HEK293 (cell line): ENCODE results near the gene TRPM6.

Experiments used
- CTCF ChIA-PET: fragments of 350-600 bp; formaldehyde crosslinking; extraction: SDS; loops from one replicate; lab custom pipeline; 2021; ENCODE audit warnings: antibody characterized with exemption; lab: Yijun Ruan, JAX
- POLR2A ChIA-PET: fragments of 300-600 bp; formaldehyde crosslinking; extraction: SDS; loops from one replicate; lab custom pipeline; 2020; ENCODE audit warnings: antibody characterized with exemption, inconsistent platforms; lab: Yijun Ruan, JAX
- H3K27ac ChIP-seq: fragments of 200-500 bp; sonication (Bioruptor generic); 2 replicates; pipeline ENCODE4 v1.5.1; 2014; ENCODE audit warnings: low read depth, low read length, control low read depth, inconsistent platforms; ENCODE audit errors: extremely low read depth
- H3K36me3 ChIP-seq, 2 experiments: fragments of 200-500 bp in 1 of 2; sonication (Bioruptor generic) in 1 of 2; 1 replicate in 1 of 2; 2 replicates in 1 of 2; pipeline ENCODE4 v1.5.1; 2014 to 2017; ENCODE audit warnings: inconsistent platforms in 2 of 2, low read length in 2 of 2; ENCODE audit not compliant: control insufficient read depth in 2 of 2, insufficient read depth in 1 of 2
- H3K4me1 ChIP-seq: fragments of 200-500 bp; sonication (Bioruptor generic); 2 replicates; pipeline ENCODE4 v1.5.1; 2014; ENCODE audit warnings: mild to moderate bottlenecking, low read length, inconsistent platforms; ENCODE audit not compliant: control insufficient read depth, insufficient read depth
- H3K4me3 ChIP-seq: 2 replicates; pipeline ENCODE4 v1.5.1; 2011; ENCODE audit warnings: low read depth, mild to moderate bottlenecking, control low read depth, low read length, moderate library complexity
- H3K9me3 ChIP-seq: fragments of 200-500 bp; sonication (Bioruptor generic); 2 replicates; pipeline ENCODE4 v1.5.1; 2014; ENCODE audit warnings: low read depth, low read length, inconsistent platforms; ENCODE audit not compliant: control insufficient read depth, insufficient read depth
- EGR2 ChIP-seq: fragments of 450-650 bp; formaldehyde crosslinking; IDR thresholded peaks from 2 replicates; pipeline ENCODE4 v1.5.1; 2016; ENCODE audit warnings: low read depth, missing biosample characterization, missing genetic modification characterization
- FEZF1 ChIP-seq: fragments of 450-650 bp; formaldehyde crosslinking; IDR thresholded peaks from 2 replicates; pipeline ENCODE4 v1.5.1; 2016; ENCODE audit warnings: missing biosample characterization, missing genetic modification characterization
- GLIS2 ChIP-seq: fragments of 450-650 bp; formaldehyde crosslinking; IDR thresholded peaks from 2 replicates; pipeline ENCODE4 v1.5.1; 2016; ENCODE audit warnings: missing biosample characterization, missing genetic modification characterization
- KLF7 ChIP-seq: fragments of 450-650 bp; formaldehyde crosslinking; IDR thresholded peaks from 2 replicates; pipeline ENCODE4 v1.5.1; 2016; ENCODE audit warnings: missing biosample characterization, missing genetic modification characterization, borderline replicate concordance
- KLF9 ChIP-seq: fragments of 450-650 bp; formaldehyde crosslinking; IDR thresholded peaks from 2 replicates; pipeline ENCODE4 v1.5.1; 2016; ENCODE audit warnings: missing biosample characterization, missing genetic modification characterization, low read depth
- SCRT2 ChIP-seq: fragments of 450-650 bp; formaldehyde crosslinking; IDR thresholded peaks from 2 replicates; pipeline ENCODE4 v1.5.1; 2016; ENCODE audit warnings: missing biosample characterization, missing genetic modification characterization
- ZBTB1 ChIP-seq: fragments of 450-650 bp; formaldehyde crosslinking; IDR thresholded peaks from 2 replicates; pipeline ENCODE4 v1.5.1; 2016; ENCODE audit warnings: missing biosample characterization, missing genetic modification characterization
- ZBTB21 ChIP-seq: fragments of 450-650 bp; formaldehyde crosslinking; IDR thresholded peaks from 2 replicates; pipeline ENCODE4 v1.5.1; 2017; ENCODE audit warnings: missing biosample characterization, missing genetic modification characterization
- ZBTB8A ChIP-seq: fragments of 450-650 bp; formaldehyde crosslinking; IDR thresholded peaks from 2 replicates; pipeline ENCODE4 v1.5.1; 2016; ENCODE audit warnings: missing biosample characterization, missing genetic modification characterization
- ZFHX2 ChIP-seq: fragments of 450-650 bp; formaldehyde crosslinking; conservative IDR thresholded peaks from 2 replicates; pipeline ENCODE4 v1.5.1; 2016; ENCODE audit warnings: missing biosample characterization, missing genetic modification characterization
- ZNF112 ChIP-seq: fragments of 450-650 bp; formaldehyde crosslinking; IDR thresholded peaks from 2 replicates; pipeline ENCODE4 v1.5.0; 2017; ENCODE audit warnings: missing biosample characterization, missing genetic modification characterization
- ZNF138 ChIP-seq: fragments of 450-650 bp; formaldehyde crosslinking; IDR thresholded peaks from 2 replicates; pipeline ENCODE4 v1.5.1; 2016; ENCODE audit warnings: missing biosample characterization, missing genetic modification characterization, borderline replicate concordance
- ZNF155 ChIP-seq: fragments of 450-650 bp; formaldehyde crosslinking; IDR thresholded peaks from 2 replicates; pipeline ENCODE4 v1.5.1; 2016; ENCODE audit warnings: missing biosample characterization, missing genetic modification characterization
- ZNF174 ChIP-seq: fragments of 450-650 bp; formaldehyde crosslinking; IDR thresholded peaks from 2 replicates; pipeline ENCODE4 v1.5.0; 2017; ENCODE audit warnings: missing biosample characterization, mild to moderate bottlenecking, missing genetic modification characterization
- ZNF18 ChIP-seq: fragments of 450-650 bp; formaldehyde crosslinking; IDR thresholded peaks from 2 replicates; pipeline ENCODE4 v1.5.1; 2016; ENCODE audit warnings: missing biosample characterization, missing genetic modification characterization
- ZNF19 ChIP-seq: fragments of 450-650 bp; formaldehyde crosslinking; IDR thresholded peaks from 2 replicates; pipeline ENCODE4; 2016; ENCODE audit warnings: missing biosample characterization, missing genetic modification characterization, low read depth
- ZNF2 ChIP-seq: fragments of 450-650 bp; formaldehyde crosslinking; IDR thresholded peaks from 2 replicates; pipeline ENCODE4 v1.5.1; 2016; ENCODE audit warnings: missing biosample characterization, missing genetic modification characterization
- ZNF302 ChIP-seq: fragments of 450-650 bp; formaldehyde crosslinking; IDR thresholded peaks from 2 replicates; pipeline ENCODE4 v1.5.1; 2016; ENCODE audit warnings: missing biosample characterization, missing genetic modification characterization, low read depth
- ZNF324 ChIP-seq: fragments of 450-650 bp; formaldehyde crosslinking; IDR thresholded peaks from 2 replicates; pipeline ENCODE4 v1.5.1; 2016; ENCODE audit warnings: missing biosample characterization, missing genetic modification characterization
- ZNF354C ChIP-seq: fragments of 450-650 bp; formaldehyde crosslinking; IDR thresholded peaks from 2 replicates; pipeline ENCODE4 v1.5.1; 2016; ENCODE audit warnings: missing biosample characterization, missing genetic modification characterization, low read depth, borderline replicate concordance
- ZNF501 ChIP-seq: fragments of 450-650 bp; formaldehyde crosslinking; IDR thresholded peaks from 2 replicates; pipeline ENCODE4 v1.5.1; 2016; ENCODE audit warnings: missing biosample characterization, missing genetic modification characterization
- ZNF530 ChIP-seq: fragments of 450-650 bp; formaldehyde crosslinking; IDR thresholded peaks from 2 replicates; pipeline ENCODE4 v1.5.1; 2016; ENCODE audit warnings: low read depth, missing biosample characterization, missing genetic modification characterization
- ZNF549 ChIP-seq: fragments of 450-650 bp; IDR thresholded peaks from 2 replicates; pipeline ENCODE4 v1.5.1; 2018; ENCODE audit warnings: missing biosample characterization, missing genetic modification characterization, mild to moderate bottlenecking, inconsistent platforms, moderate library complexity
- ZNF555 ChIP-seq: fragments of 450-650 bp; formaldehyde crosslinking; conservative IDR thresholded peaks from 2 replicates; pipeline ENCODE4 v1.5.1; 2017; ENCODE audit warnings: missing biosample characterization, mild to moderate bottlenecking, missing genetic modification characterization, inconsistent platforms
- ZNF623 ChIP-seq: fragments of 450-650 bp; formaldehyde crosslinking; IDR thresholded peaks from 2 replicates; pipeline ENCODE4 v1.5.1; 2016; ENCODE audit warnings: missing biosample characterization, missing genetic modification characterization
- ZNF629 ChIP-seq: fragments of 450-650 bp; formaldehyde crosslinking; IDR thresholded peaks from 2 replicates; pipeline ENCODE4 v1.5.1; 2017; ENCODE audit warnings: missing biosample characterization, missing genetic modification characterization
- ZNF658 ChIP-seq: fragments of 450-650 bp; formaldehyde crosslinking; IDR thresholded peaks from 2 replicates; pipeline ENCODE4; 2016; ENCODE audit warnings: missing biosample characterization, missing genetic modification characterization
- ZNF670 ChIP-seq: fragments of 450-650 bp; formaldehyde crosslinking; IDR thresholded peaks from 2 replicates; pipeline ENCODE4 v1.5.1; 2016; ENCODE audit warnings: missing biosample characterization, missing genetic modification characterization, low read depth
- ZSCAN18 ChIP-seq: fragments of 450-650 bp; formaldehyde crosslinking; IDR thresholded peaks from 2 replicates; pipeline ENCODE4 v1.5.1; 2016; ENCODE audit warnings: missing biosample characterization, missing genetic modification characterization

TRPM6 gene

GRCh38 chr9:74865177-74865576 lies 22.5 kb downstream of the TRPM6 start:
- H3K9me3 ChIP-seq: no peaks in the 10 kb centered on the region
- no peak overlapping the region for H3K4me3 ChIP-seq
- H3K27ac ChIP-seq: no peak overlapping the region
- ChIA-PET CTCF (no interaction called here), POLR2A (no interaction called here)
- TF ChIP-seq ZNF555 (no peak), ZBTB1 (no peak), SCRT2 (no peak), ZNF549 (no peak), ZNF530 (tag by site-specific recombination) (no peak), ZNF629 (tag by site-specific recombination) (no peak), EGR2 (no peak), ZFHX2 (tag by site-specific recombination) (no peak), FEZF1 (tag by site-specific recombination) (no peak), ZNF501 (tag by site-specific recombination) (no peak), ZNF324 (tag by site-specific recombination) (no peak), ZBTB21 (no peak), ZNF19 (tag by site-specific recombination) (no peak), ZSCAN18 (no peak), ZBTB8A (tag by site-specific recombination) (no peak), ZNF18 (tag by site-specific recombination) (no peak), ZNF174 (tag by site-specific recombination) (no peak), ZNF670 (tag by site-specific recombination) (no peak)
- no peaks in the 10 kb centered on the region for H3K36me3 ChIP-seq
- no peaks in the 10 kb centered on the region for H3K4me1 ChIP-seq

GRCh38 chr9:74861773-74862474 lies 25.8 kb downstream of the TRPM6 start:
- ChIA-PET CTCF (interaction anchor here (0.6 to 1.1 kb wide), 3 partner anchors 86 to 435 kb away, joined by 3 read pairs; no protein-coding TSS in a partner anchor), POLR2A (no interaction called here)
- H3K4me1 ChIP-seq: no peaks in the 10 kb centered on the region
- no peak for TF ChIP-seq ZNF138 (tag by site-specific recombination)
- TF ChIP-seq ZNF155: no peak
- TF ChIP-seq KLF9 (tag by site-specific recombination): no peak
- TF ChIP-seq ZNF354C (tag by site-specific recombination): no peak
- no peak for TF ChIP-seq ZNF112 (tag by site-specific recombination)
- TF ChIP-seq ZNF302 (tag by site-specific recombination): no peak
- no peak for TF ChIP-seq ZNF2
- TF ChIP-seq GLIS2 (tag by site-specific recombination): no peak
- TF ChIP-seq ZNF658 (tag by site-specific recombination): no peak
- TF ChIP-seq ZNF623 (tag by site-specific recombination): no peak
- TF ChIP-seq KLF7: no peak
- no peaks in the 10 kb centered on the region for H3K9me3 ChIP-seq
- H3K27ac ChIP-seq: no peak overlapping the region
- H3K36me3 ChIP-seq: no peaks in the 10 kb centered on the region
- H3K4me3 ChIP-seq: no peak overlapping the region
